HG02610 (cell line): Measurements from ENCODE around the gene TENT4B.

Experiments
- ATAC-seq: cut with Tn5 transposase; IDR thresholded peaks from one replicate; pipeline ENCODE4 v1.9.1; 2021; ENCODE audit warnings: mild to moderate bottlenecking, moderate library complexity; ENCODE audit not compliant: unreplicated experiment

Gene TENT4B

DNA sequence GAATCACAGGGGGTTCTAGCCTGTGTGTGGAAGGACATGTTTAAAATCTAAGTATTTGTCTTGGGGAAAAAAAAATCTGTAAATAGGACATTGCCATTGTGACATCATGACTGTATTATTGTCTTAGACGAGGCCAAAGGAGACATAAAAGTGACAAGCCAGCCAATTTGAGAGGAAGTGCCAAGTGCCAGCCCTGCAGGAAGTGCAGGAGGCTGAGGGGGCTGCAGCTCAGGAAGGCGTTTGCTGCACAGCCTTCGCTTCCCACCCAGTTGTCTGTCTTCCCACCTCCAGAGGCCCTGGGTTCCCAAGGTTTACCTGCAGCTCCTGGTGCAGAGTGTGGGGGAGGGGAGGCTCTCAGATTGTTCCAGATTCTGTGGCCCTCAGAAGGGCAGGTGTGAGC lies 114.5 kb downstream of the TENT4B start:
- no peak for ATAC-seq

DNA sequence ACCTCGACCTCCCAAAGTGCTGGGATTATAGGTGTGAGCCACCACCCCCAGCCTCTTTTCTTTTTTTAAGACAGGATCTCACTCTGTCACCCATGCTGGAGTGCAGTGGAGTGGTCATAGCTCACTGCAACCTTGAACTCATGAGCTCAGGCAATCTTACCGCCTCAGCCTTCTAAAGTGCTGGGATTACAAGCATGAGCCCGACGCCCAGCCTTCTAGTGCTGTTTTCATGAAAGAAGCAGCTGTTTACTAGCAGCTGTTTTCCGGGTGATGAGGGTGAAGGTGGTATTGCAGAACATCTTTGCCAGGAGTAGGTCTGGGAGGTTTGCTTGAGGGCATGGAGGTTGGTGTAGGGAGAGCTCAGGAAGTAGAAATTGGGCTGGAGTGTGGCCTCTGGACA lies 115.2 kb downstream of the TENT4B start:
- no peak for ATAC-seq

DNA sequence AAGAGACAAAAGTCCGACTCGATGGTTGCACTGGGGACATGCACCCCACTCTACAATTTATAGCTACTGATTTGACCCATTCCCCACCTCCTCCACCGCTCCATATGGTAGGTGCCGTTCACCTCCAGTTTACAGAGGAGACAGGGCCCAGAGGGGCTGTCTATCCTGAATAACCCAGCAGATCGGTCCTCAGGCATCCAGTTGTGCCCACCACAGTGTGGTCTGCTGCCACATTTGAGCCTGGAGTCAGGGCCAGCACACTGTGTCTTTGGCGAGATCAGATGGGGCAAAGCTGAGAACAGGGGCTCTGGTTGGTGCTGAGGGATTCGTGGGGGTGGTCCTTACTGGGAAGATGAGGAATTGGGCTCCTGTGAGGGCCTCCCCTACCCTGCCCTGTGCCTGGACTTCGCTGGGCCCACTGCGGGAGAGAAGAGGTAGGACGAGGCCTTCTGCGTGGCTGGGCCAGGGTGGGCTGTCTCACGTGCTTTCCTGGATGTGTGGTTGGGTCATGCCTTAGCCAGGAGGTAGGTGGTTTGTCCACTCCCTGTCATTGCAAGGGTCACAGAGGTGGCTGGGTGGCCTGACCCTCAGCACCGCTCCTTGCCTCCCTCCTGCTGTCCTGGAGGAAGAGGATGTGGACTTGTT lies 116.1 kb downstream of the TENT4B start:
- ATAC-seq, result no peak

DNA sequence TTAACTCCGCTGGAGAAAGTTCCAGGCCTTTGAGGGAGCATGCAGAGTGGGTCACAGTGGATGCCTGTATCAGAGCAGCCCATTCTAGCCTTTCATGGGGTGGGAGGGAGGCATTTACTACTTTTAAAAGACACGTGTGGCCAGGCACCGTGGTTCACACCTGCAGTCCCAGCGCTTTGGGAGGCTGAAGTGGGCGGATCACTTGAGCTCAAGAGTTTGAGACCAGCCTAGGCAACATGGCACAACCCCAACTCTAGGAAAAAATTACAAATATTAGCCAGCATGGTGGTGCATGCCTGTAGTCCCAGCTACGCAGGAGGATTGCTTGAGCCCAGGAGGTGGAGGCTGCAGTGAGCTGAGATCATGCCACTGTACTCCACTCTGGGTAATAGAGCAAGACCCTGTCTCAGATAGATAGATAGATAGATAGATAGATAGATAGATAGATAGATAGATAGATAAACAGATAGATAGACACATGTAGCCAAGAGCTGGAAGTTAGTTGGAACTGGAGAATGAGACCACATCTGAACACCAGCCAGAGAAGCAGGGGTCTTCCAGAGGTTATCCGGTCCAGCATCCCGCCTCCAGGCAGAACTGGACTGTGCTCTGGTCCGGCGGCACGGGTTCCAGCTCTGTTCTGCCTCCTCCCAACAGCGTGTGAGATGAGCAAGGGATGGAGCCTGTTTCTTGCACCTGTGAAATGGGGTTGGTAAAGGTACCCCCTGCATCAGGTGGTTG lies 116.8 kb downstream of the TENT4B start:
- no peak for ATAC-seq

DNA sequence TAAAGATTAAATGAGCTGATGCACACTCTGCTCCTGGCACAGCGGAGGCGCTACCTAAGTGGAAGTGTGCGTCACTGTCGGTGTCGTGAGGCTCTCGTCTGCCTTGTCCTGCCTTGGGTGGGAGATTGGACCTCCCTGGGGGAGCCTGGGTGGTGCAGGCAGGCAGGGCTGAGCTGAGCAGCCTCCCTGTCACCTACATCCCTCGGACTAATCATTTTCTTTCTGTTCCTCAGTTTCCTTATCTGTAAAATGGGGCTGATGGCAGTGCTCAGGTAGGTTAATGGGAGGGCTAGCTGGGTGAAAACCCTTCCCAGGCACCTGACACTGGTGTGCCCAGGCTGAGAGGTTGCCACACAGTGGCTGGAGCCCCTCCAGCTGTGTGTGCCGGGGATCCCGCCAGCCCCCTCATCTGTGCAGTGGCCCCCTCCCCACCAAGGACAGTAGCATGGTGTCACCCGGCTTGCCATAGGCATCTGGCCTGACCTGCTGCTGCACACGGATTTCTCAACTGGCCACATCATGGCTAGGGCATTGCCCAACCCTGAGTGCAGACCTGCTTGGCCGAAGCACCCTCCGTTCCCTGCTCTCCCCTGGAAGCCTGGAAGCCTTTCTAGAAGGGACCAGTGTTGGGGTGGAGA lies 117.5 kb downstream of the TENT4B start:
- no peak for ATAC-seq

DNA sequence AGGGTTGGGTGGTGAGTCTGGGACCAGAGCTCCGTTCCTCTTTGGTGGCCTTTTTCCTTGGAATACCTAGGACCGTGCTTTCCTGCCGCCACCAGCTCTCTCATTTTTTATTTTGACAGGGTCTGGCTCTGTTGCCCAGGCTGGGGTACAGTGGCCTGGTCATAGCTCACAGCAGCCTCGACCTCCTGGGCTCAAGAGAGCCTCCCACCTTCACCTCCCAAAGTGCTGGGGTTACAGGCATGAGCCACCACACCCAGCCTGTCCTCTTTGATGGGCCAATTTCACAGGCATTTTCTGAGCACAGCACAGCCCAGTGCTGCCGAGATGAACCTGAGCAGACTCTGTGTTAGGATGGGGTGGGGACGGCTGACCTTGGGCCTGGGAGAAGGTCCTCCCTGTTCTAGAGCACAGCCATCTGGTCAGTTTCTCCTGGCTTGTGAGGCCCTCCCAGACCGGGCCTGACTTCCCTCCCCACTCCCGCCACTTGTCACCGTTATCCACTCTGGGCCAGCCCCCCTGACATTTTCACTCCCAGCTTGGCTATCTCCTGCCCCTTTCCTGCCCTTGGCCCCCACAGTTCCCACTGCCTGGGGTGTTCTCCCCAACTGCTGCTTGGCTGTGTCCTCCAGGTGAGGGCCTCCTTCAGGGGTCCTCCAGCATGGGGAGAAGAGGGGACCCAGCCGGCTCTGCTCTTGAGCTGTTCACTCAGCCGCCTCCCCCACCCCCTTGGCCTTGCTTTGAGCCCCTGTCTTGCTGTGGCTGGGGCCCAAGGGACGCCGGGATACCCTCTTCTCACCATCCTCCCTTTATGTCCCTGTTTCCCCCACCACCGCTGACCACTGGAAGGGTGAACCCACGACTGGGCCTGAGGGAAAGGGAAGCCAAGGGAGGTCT lies 118.3 kb downstream of the TENT4B start:
- ATAC-seq, result no peak

DNA sequence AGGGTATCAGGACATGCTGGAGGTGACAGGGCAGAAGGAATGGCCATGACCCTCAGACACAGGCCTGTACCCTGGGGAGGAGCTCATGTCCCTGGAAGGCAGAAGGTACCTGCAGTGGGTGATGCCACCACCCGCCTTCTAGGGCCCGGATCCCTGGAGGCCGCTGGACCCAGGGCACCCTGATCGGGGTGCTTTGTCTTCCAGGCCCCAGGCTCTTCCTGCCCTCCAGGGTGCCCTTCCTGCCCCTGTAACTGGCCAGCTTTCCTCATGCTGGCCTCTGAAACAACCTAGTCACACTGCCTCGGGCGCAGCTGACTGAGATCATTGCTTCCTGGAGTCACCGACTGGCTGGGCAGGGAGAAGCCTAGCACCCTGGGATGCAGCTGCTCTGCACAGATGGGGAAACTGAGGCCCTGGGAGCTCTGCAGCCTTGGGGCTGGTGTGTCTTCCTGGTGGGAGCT lies 119.0 kb downstream of the TENT4B start:
- ATAC-seq, result no peak

DNA sequence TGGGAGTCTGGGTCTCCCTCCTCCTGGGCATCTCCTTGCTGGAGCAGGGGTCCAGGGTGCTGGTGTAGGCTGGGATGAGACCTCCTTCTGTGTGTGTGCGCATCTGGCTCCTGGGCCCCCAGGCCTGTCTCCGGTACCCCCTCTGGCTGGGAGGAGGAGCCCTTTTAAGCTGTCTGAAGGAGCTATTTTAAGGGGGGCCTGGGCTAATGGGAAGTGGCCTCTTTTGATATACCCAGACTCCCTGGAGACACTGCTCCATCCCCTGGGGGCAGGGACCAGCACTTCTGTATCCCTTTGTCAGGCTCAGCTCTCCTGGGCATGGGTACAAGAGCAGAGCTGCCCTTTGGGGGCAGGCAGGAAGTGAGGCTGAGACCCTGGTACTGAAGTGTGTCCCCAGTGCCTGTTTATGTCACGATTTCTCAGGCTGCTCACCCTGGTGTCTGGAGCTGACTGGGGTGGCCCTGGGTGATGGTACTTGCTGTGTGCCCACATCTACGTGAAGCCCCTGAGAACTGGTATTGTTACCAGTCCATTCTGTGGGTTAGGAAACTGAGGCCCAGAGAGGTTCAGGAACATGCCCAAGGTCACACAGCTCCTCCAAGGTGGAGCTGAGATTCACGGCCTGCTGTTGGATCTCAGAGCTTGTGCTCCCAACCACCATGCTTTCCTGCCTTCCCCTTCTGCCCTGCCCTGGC lies 119.7 kb downstream of the TENT4B start:
- no peak for ATAC-seq

DNA sequence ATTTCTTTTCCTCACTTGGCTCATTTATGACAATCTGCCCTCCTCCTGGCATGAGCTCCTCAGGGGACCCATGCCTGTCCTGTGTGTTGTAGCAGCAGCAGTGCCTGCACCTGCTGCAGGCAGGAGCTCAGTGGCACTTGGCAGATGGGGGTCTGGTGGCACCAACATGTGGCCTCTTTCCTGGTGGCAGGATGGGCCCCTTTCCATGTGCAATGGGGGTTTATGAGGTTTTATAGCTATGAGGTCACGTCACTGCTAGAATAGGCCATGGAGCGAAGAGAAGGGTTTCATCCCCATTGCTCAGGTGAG lies 120.2 kb downstream of the TENT4B start:
- no peak for ATAC-seq

DNA sequence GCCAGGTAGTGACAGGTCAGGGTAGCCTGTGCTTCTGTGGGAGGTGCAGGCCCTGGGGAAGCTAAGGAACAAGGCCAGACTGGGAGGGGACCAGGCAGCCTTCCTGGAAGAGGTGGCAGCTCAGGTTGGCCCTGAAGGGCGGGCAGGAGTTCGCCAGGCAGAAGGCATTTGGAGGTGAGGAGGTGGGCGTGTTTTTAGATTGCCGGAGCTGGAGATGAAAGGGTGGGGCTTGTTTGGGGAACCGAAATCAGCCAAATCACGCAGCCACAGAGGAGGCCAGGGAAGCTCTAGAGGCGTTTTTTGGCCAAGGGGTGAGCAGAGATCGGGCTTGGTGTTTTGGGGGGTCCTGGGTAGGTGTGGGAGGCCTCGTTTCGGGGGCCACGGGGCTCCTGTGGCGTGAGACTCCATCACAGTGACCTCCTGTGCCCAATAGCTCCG lies 120.8 kb downstream of the TENT4B start:
- peak; percentile 65 for ATAC-seq

DNA sequence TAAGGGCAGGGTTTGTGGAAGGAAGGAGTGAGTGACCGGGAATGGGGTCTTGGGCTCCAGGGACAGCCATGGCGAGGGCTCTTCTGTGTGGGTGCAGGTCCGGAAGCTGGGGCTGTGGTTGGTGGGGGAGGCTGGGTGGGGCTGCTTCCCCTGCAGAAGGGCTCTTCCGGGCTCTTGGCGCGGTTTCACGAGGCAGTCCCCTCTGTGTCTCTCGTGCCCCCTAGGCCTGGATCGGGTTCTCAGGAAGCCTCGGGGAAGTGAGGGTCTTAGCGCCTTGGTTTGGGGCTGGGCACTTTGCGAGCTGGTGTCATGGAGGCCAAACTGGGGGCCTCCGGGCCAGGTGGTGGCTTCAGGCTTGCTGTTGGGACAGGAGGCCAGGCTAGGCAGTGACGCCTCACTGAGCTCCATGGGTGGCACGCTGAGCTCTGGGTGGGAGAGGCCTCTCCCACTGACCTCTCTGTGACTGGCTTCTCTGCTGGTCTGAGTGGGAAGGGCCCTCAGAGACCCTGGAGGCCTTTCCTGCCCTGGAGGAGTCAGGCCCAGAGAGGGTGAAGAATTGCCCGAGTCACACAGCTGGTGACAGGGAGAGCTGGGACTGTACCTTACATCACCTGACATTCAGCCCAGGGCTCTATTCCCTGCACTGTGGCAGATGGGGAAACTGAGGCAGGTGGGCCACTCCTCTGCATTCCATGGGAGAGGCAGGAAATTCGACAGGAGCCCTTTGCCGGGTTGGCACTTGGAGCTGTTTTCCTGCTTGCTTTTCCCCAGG lies 121.4 kb downstream of the TENT4B start:
- ATAC-seq, result peak; percentile 27

DNA sequence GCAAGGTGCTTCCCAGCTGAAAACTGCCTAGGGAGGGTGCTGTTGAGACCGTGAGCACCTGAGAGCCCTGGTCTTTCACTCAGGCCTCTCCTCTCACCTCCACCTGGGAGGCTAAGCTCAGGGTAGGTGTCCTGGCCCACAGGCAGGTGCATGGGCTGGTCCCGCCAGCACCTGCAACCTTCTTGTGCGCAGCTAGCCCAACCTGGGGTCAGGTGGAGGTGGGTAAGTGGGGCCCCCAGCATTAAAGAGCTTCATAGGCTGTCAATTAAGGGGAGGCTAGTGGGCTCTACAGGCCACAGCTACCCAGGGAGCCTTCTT lies 122.0 kb downstream of the TENT4B start:
- no peak for ATAC-seq

DNA sequence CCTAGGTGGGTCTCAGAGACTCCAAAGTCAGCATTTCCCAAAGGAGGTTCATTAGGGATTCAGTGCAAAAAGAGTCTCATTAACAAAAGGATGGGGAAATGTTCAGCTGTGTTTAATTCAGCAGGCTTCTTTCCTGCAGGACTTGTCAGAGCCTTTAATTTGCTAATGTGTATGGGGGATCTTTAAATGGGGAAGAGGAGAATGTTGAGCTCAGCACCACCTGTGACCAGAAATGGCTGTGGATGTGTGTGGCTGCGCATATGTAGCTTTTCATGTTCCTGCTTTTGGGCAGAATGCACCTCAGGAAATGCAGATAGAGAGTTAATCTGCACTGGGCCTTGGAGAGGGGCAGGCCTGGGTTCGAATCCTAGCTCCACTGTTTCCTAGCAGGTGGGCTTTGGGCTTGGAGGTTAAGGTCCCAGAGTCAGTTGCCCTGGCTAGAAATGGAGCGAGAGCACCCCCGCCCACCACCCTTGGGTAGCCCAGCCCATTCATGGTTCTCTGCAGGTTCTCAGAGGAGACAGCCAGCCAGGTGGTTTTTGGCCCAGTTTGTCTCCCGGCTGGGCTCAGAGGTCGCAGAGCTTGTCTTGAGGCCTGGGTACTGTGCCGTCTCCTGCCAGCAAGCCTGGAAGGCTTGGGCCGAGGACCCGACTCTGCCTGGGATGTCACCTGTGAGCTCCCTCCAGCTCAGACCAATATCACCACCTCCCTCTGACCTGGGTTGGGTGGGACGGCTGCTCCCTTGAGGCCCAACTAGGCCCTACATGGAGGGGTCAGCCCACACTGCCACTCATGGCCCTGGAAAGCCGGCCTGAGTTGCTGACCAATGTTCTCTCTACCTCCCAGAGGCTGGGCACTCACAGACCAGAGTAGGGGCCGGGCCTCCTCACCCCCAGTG lies 122.6 kb downstream of the TENT4B start:
- no peak for ATAC-seq

DNA sequence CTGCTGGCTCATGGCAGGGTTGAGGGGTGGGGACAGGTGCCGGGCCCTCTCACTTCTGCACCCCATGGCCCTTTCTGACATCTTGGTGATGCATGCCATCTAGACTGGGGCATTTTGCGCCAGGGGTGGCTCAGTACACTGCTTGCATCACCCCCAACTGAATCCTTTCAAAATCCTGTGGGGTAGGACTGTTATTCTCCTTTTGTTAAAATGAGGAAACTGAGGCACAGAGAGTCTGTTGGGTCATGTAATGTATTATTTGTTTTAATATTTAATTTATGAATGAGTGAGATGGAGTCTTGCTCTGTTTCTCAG lies 123.2 kb downstream of the TENT4B start:
- no peak for ATAC-seq

DNA sequence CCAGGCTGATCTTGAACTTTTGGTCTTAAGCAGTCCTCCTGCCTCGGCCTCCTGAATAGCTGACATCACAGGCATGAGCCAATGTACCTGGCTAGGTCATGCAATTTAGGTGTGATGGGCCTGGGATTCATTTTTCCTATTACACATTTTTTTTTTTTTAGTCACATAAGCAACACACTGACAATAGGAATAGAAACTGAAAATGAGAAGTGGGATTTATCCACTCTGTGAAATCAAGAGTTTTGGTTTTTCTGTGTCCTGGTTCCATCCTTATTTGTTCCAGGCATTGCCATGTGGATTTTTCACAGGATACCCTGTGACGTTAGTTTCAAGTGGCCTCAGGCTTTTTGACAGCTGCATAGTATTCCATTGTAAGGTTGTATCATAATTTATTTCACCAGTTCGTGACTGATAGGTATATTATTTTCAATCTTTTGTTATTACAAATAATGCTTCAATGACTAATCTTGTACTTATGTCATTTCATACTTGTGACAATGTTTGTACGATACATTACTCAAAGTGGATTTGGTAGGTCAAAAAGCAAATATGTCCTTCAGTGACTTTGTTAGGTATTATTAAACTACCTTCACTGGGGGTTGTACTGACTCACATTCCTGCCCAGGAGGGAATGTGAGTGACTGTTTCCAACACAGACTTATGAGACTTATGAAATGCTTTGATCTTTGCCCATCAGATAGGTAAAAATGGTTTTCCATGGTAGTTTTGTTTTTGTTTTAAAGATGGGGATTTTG lies 123.9 kb downstream of the TENT4B start:
- ATAC-seq, result no peak

DNA sequence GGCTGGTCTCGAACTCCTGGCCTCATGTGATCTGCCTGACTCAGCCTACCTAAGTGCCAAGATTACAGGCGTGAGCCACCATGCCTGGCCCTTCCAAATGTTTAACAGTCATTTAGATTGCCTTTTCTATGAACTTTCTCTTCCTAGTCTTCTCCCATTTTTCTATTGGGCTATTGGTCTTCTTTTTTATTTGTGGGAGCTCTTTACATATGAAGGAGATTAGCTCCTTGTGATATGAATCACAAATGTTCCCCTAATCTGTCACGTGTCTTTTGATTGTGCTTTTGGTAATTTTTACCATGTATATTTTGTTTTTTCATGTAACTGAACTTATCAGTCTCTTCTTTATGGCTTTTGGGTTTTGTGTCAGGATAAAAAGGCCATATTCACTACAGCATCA lies 125.1 kb downstream of the TENT4B start:
- no peak for ATAC-seq

DNA sequence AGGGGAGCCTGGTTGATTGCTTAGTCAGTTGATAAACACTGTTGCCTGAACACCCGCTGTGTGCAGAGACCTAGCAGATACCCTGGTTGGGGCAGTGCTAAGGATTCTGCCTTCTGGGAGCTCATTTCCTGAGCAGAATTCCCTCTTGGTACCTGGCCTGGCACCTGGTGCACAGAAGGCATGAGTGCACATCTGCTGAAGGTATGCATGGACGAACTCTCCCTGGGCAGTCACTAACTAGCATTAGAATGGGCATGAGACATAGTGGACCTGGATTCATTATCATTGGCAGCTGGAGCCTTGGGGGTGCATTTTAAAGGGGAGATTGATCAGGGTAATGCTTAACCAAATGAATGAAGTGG lies 126.4 kb downstream of the TENT4B start:
- ATAC-seq, result no peak

DNA sequence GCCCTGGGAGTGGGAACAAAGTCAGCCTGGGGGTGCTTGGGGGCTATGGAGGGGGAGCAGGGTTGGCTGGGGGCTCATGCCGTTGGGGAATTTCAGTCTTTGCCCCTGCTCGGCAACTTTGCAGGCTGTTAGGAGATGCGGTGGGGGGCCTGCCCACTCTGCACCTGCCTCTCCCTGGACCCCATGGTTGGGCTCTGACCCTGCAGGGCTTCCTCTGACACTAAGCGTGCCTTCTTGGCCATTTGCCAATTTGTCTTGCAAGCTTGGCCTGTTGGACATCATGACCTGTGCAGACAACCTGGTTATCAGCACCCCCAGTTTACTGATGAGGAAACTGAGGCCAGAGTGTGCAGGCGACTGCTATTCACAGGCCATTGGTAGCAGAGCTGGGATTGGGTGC lies 127.8 kb downstream of the TENT4B start:
- ATAC-seq, result no peak
